Panc1 (cell line): ENCODE data around the gene PPFIA4. TPM values are rescaled to one million over a fixed set of nuclear protein-coding genes. Genes with fewer than 3 reads are reported as not detected.

ENCODE experiments used
- ATAC-seq: fragments of 200-7000 bp; cut with Tn5 transposase; 2 replicates; pipeline ENCODE4 v1.9.1; 2020; ENCODE audit warnings: mild to moderate bottlenecking, moderate library complexity
- BruUV-seq: library from RNA; stranded (reverse); fragments of 400-500 nt; replicated peaks from 2 replicates; lab custom pipeline; 2021; lab: Mats Ljungman, UMichigan
- CTCF ChIA-PET: fragments of 300-600 bp; sonication (Branson Sonifier 250); formaldehyde crosslinking; loops from one replicate; lab custom pipeline; 2022; ENCODE audit warnings: antibody characterized with exemption; lab: Charles Lee
- POLR2A ChIA-PET: fragments of 300-600 bp; sonication (Branson Sonifier 250); formaldehyde crosslinking; loops from one replicate; lab custom pipeline; 2022; ENCODE audit warnings: antibody characterized with exemption; lab: Charles Lee
- DNase-seq: peaks from one replicate; pipeline ENCODE4 v3.0.0-alpha.2; 2010; ENCODE audit warnings: low read depth, low spot score
- H3K27ac ChIP-seq: 2 replicates; pipeline ENCODE4 v1.5.1; 2011; ENCODE audit warnings: mild to moderate bottlenecking, low read length, inconsistent platforms
- H3K27me3 ChIP-seq: fragments of 200-500 bp; sonication (Bioruptor generic); 2 replicates; pipeline ENCODE4 v1.6.0; 2014; ENCODE audit warnings: low read length, inconsistent platforms; ENCODE audit not compliant: control insufficient read depth, insufficient read depth
- H3K36me3 ChIP-seq: fragments of 200-500 bp; sonication (Bioruptor generic); 2 replicates; pipeline ENCODE4 v1.5.1; 2014; ENCODE audit warnings: inconsistent platforms, mild to moderate bottlenecking, low read length, moderate library complexity; ENCODE audit not compliant: control insufficient read depth, insufficient read depth
- H3K4me1 ChIP-seq: 2 replicates; pipeline ENCODE4 v1.5.1; 2011; ENCODE audit warnings: inconsistent platforms, mild to moderate bottlenecking, low read length, moderate library complexity; ENCODE audit not compliant: control insufficient read depth, insufficient read depth
- H3K4me3 ChIP-seq, 2 experiments: 2 replicates each; pipeline ENCODE4 v1.5.1; 2011 to 2012; ENCODE audit warnings: low read depth in 2 of 2, low read length in 2 of 2, mild to moderate bottlenecking in 2 of 2, inconsistent platforms in 1 of 2, moderate library complexity in 1 of 2
- H3K9me3 ChIP-seq: fragments of 200-500 bp; sonication (Bioruptor generic); 2 replicates; pipeline ENCODE4 v1.5.1; 2014; ENCODE audit warnings: low read depth, mild to moderate bottlenecking, inconsistent platforms, low read length, moderate library complexity; ENCODE audit not compliant: control insufficient read depth, insufficient read depth
- CTCF ChIP-seq: fragments of 450-650 bp; IDR thresholded peaks from 2 replicates; pipeline ENCODE4 v1.5.1; 2017; ENCODE audit warnings: mild to moderate bottlenecking
- POLR2AphosphoS5 ChIP-seq: IDR thresholded peaks from 2 replicates; pipeline ENCODE4 v1.6.1; 2012; ENCODE audit warnings: mild to moderate bottlenecking, low read depth, low read length, moderate library complexity
- REST ChIP-seq, 2 experiments: IDR thresholded peaks; 2 replicates each; pipeline ENCODE4 v1.6.1; 2011 to 2012; ENCODE audit warnings: low read depth in 2 of 2, control low read depth in 1 of 2, low read length in 1 of 2, mild to moderate bottlenecking in 1 of 2, moderate library complexity in 1 of 2; ENCODE audit not compliant: insufficient read depth in 1 of 2
- SIN3A ChIP-seq: IDR thresholded peaks from 2 replicates; pipeline ENCODE4 v1.6.1; 2012; ENCODE audit warnings: low read depth, mild to moderate bottlenecking, low read length, moderate library complexity, borderline replicate concordance; ENCODE audit not compliant: insufficient read depth
- TCF7L2 ChIP-seq: IDR thresholded peaks from 2 replicates; pipeline ENCODE4 v1.6.1; 2011; ENCODE audit warnings: mild to moderate bottlenecking, low read depth, low read length, inconsistent platforms
- in situ Hi-C: cut with HindIII; loops from 2 replicates; pipeline ENCODE4 v1.10.0; 2016; ENCODE audit warnings: low sequenced_read_pairs, low pct_unique_long_range_greater_than_20kb
- intact Hi-C: fragments of 100-400 bp; cut with micrococcal nuclease; formaldehyde crosslinking; loops from one replicate; pipeline ENCODE4 v1.10.0; 2022; ENCODE audit not compliant: unreplicated experiment
- total RNA-seq: library from RNA; stranded (reverse); gene quantifications from one replicate; pipeline ENCODE4 v1.2.1, GENCODE V29; 2021; ENCODE audit not compliant: unreplicated experiment

The PPFIA4 gene
- total RNA-seq, 1 experiment from 2014 or later, result 1.9 TPM

GRCh38 chr1:203011582-203011981 is 14.7 kb upstream of the PPFIA4 start:
- BruUV-seq, result no TSS peak

GRCh38 chr1:203017061-203017460 is 9.2 kb upstream of the PPFIA4 start:
- H3K27ac ChIP-seq, result no peak overlapping the region
- no peaks in the 10 kb centered on the region for H3K4me1 ChIP-seq
- ATAC-seq, result no peak
- H3K27me3 ChIP-seq, result no peaks in the 10 kb centered on the region
- in situ Hi-C loops (no loop called here), intact Hi-C loops (no loop called here)
- no peaks in the 10 kb centered on the region for H3K9me3 ChIP-seq
- H3K4me3 ChIP-seq, result no peak overlapping the region
- peaks cover 42% of the 10 kb centered on the region for H3K36me3 ChIP-seq
- no TSS peak for BruUV-seq
- TF ChIP-seq CTCF (no peak), SIN3A (no peak), TCF7L2 (no peak), POLR2AphosphoS5 (no peak), REST (IDR thresholded peaks at IDR 0.05; ENCODE audit: insufficient read depth in 1 of 2, low read depth in 2 of 2, low read length in 1 of 2) (no peak)
- POLR2A ChIA-PET, result interaction anchor here (0.6 kb wide), 1 partner anchor 11 kb away, joined by 3 read pairs; the partner anchor contains the start of gene TMEM183A
- CTCF ChIA-PET, result no interaction called here
- no peak for DNase-seq

More at GRCh38 chr1:203011582-203011981, 14.7 kb upstream of the PPFIA4 start:
- no peak overlapping the region for H3K4me3 ChIP-seq
- intact Hi-C loops (no loop called here), in situ Hi-C loops (no loop called here)
- ATAC-seq, result no peak
- H3K4me1 ChIP-seq, result peaks cover 3% of the 10 kb centered on the region; the same call in 1 of the 2 replicates
- H3K27me3 ChIP-seq, result no peaks in the 10 kb centered on the region
- H3K27ac ChIP-seq, result no peak overlapping the region
- no peak for DNase-seq
- ChIA-PET POLR2A (no interaction called here), CTCF (no interaction called here)
- H3K36me3 ChIP-seq, result peaks cover 25% of the 10 kb centered on the region
- TF ChIP-seq TCF7L2 (no peak), REST (IDR thresholded peaks at IDR 0.05; ENCODE audit: insufficient read depth in 1 of 2, low read depth in 2 of 2, low read length in 1 of 2) (no peak), POLR2AphosphoS5 (no peak), CTCF (no peak), SIN3A (no peak)
- H3K9me3 ChIP-seq, result no peaks in the 10 kb centered on the region
